ENCODE data around the gene RDH12.
"Not testable (repeated sequence)": the region's sequence is repeated elsewhere in the genome, so short reads cannot be mapped to it uniquely, and the experiment has no call there.

The RDH12 gene

GRCh38 chr14:67704484-67705089 lies 2.9 kb downstream of the RDH12 start:
- peak; percentile 12 for DNase-seq (ENCODE audit: low read depth, low spot score)

- no peak for DNase-seq (ENCODE audit: low read depth, low spot score)
These were observed 3.5 kb downstream of the RDH12 start for GRCh38 chr14:67705211-67705610.

GRCh38 chr14:67709346-67709745 lies 7.7 kb downstream of the RDH12 start:
- DNase-seq (ENCODE audit: low read depth, low spot score): not testable (repeated sequence)

GRCh38 chr14:67709796-67710195 lies 8.1 kb downstream of the RDH12 start:
- DNase-seq (ENCODE audit: low read depth, low spot score): not testable (repeated sequence)

GRCh38 chr14:67710209-67710608 lies 8.5 kb downstream of the RDH12 start:
- DNase-seq (ENCODE audit: low read depth, low spot score): no peak

GRCh38 chr14:67717048-67717447 lies 15.4 kb downstream of the RDH12 start:
- DNase-seq (ENCODE audit: low read depth, low spot score): no peak

GRCh38 chr14:67718265-67718664 lies 16.6 kb downstream of the RDH12 start:
- DNase-seq (ENCODE audit: low read depth, low spot score): no peak

GRCh38 chr14:67719385-67719784 lies 17.7 kb downstream of the RDH12 start:
- DNase-seq (ENCODE audit: low read depth, low spot score): not testable (repeated sequence)

- no peak for DNase-seq (ENCODE audit: low read depth, low spot score)
These were observed 18.2 kb downstream of the RDH12 start for GRCh38 chr14:67719866-67720265.

GRCh38 chr14:67721875-67722274 lies 20.2 kb downstream of the RDH12 start:
- no peak for DNase-seq (ENCODE audit: low read depth, low spot score)

- no peak for DNase-seq (ENCODE audit: low read depth, low spot score)
These were observed 20.6 kb downstream of the RDH12 start for GRCh38 chr14:67722293-67722692.

GRCh38 chr14:67725171-67725570 lies 23.5 kb downstream of the RDH12 start:
- DNase-seq (ENCODE audit: low read depth, low spot score): no peak

GRCh38 chr14:67727361-67727760 lies 25.7 kb downstream of the RDH12 start:
- DNase-seq (ENCODE audit: low read depth, low spot score): no peak

- no peak for DNase-seq (ENCODE audit: low read depth, low spot score)
These were observed 26.6 kb downstream of the RDH12 start for GRCh38 chr14:67728258-67728657.

GRCh38 chr14:67729072-67729885 lies 27.6 kb downstream of the RDH12 start:
- DNase-seq (ENCODE audit: low read depth, low spot score): peak; percentile 75

- no peak for DNase-seq (ENCODE audit: low read depth, low spot score)
These were observed 31.9 kb downstream of the RDH12 start for GRCh38 chr14:67733616-67734015.

GRCh38 chr14:67734675-67735074 lies 33.0 kb downstream of the RDH12 start:
- DNase-seq (ENCODE audit: low read depth, low spot score): peak; percentile 17

GRCh38 chr14:67735336-67736147 lies 33.9 kb downstream of the RDH12 start:
- DNase-seq (ENCODE audit: low read depth, low spot score): no peak

- DNase-seq (ENCODE audit: low read depth, low spot score): no peak
These were observed 35.1 kb downstream of the RDH12 start for GRCh38 chr14:67736771-67737170.

GRCh38 chr14:67738740-67739504 lies 37.2 kb downstream of the RDH12 start:
- DNase-seq (ENCODE audit: low read depth, low spot score): no peak

- no peak for DNase-seq (ENCODE audit: low read depth, low spot score)
These were observed 42.4 kb downstream of the RDH12 start for GRCh38 chr14:67744046-67744445.

- DNase-seq (ENCODE audit: low read depth, low spot score): no peak
These were observed 45.2 kb downstream of the RDH12 start for GRCh38 chr14:67746927-67747326.
